ENCODE results near the gene CDS2. TPM values are rescaled to one million over a fixed set of nuclear protein-coding genes. Genes with fewer than 3 reads are reported as not detected.

Gene CDS2
- total and polyA plus RNA-seq, 2 of the 13 experiments (the other 11 are each of a cell fraction or from before 2014, with no cell fraction given) = 81.3 to 153 TPM

GRCh38 chr20:5172903-5173463 is 46.2 kb downstream of the CDS2 start (continued):
- TF ChIP-seq ZNF556 (CRISPR knock-in tag; IDR thresholded peaks at IDR 0.05; ENCODE audit: borderline replicate concordance) (0 out of 2 replicates have a peak, but pooled peaks have one; percentile 49), KDM2A (CRISPR knock-in tag; IDR thresholded peaks at IDR 0.05; ENCODE audit: borderline replicate concordance, low read depth) (no peak), ADNP (CRISPR knock-in tag; IDR thresholded peaks at IDR 0.05) (no peak), ATF7-NPFF (CRISPR knock-in tag; IDR thresholded peaks at IDR 0.05; ENCODE audit: low read depth) (0 out of 2 replicates have a peak, but pooled peaks have one; percentile 51), KLF16 (CRISPR knock-in tag; IDR thresholded peaks at IDR 0.05) (no peak), ATM (IDR thresholded peaks at IDR 0.05; ENCODE audit: borderline replicate concordance) (no peak), SMYD3 (CRISPR knock-in tag; IDR thresholded peaks at IDR 0.05) (no peak), POGK (CRISPR knock-in tag; conservative IDR thresholded peaks at IDR 0.05) (peak; percentile 74; the same call in 1 of the 2 replicates), ZNF251 (CRISPR knock-in tag; IDR thresholded peaks at IDR 0.05) (no peak), ZNF460 (CRISPR knock-in tag; IDR thresholded peaks at IDR 0.05; ENCODE audit: borderline replicate concordance) (no peak; the same call in 1 of the 2 replicates), ZNF350 (CRISPR knock-in tag; IDR thresholded peaks at IDR 0.05; ENCODE audit: borderline replicate concordance, low read depth) (no peak), ZNF281 (CRISPR knock-in tag; IDR thresholded peaks at IDR 0.05; ENCODE audit: borderline replicate concordance) (no peak), AHR (CRISPR knock-in tag; IDR thresholded peaks at IDR 0.05) (0 out of 2 replicates have a peak, but pooled peaks have one; percentile 44), RFXAP (CRISPR knock-in tag; IDR thresholded peaks at IDR 0.05; ENCODE audit: borderline replicate concordance) (no peak), NFYC (CRISPR knock-in tag; IDR thresholded peaks at IDR 0.05) (0 out of 2 replicates have a peak, but pooled peaks have one; percentile 26), PRDM15 (CRISPR knock-in tag; IDR thresholded peaks at IDR 0.05) (no peak), GATAD2A (CRISPR knock-in tag; IDR thresholded peaks at IDR 0.05) (peak; percentile 79), MYPOP (CRISPR knock-in tag; IDR thresholded peaks at IDR 0.05) (no peak), AKAP8 (CRISPR knock-in tag; IDR thresholded peaks at IDR 0.05) (no peak), TCF12 (IDR thresholded peaks at IDR 0.05) (no peak), TCF12 (CRISPR knock-in tag; IDR thresholded peaks at IDR 0.05) (no peak)

Data from HepG2 (cell line).